NCI-H510A (cell line): ENCODE measurements around the gene TMEM109.

Source experiments
- DNase-seq: peaks from one replicate; lab custom pipeline; 2025; lab: John Stamatoyannopoulos, UW

The TMEM109 gene

DNA sequence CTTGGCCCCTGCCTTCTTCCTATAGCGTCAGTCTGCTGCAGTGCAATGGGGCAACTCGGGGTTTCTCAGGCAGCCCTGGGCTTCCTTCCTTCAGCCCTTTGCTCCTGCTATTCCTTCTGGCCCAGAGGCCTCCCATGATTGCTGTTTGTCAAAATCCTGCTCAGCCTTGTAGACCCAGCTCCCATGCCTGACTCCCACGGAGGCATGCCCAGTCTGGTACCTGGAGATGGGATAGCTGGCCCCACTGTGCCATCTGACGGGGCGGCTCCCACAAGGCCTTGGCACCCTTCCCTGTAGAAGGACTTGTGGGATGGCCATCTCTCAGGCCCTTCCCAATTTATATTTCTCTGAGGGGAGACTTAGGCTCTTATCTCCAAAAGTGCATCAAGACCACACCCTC is 56.9 kb downstream of the TMEM109 start:
- DNase-seq = no peak

DNA sequence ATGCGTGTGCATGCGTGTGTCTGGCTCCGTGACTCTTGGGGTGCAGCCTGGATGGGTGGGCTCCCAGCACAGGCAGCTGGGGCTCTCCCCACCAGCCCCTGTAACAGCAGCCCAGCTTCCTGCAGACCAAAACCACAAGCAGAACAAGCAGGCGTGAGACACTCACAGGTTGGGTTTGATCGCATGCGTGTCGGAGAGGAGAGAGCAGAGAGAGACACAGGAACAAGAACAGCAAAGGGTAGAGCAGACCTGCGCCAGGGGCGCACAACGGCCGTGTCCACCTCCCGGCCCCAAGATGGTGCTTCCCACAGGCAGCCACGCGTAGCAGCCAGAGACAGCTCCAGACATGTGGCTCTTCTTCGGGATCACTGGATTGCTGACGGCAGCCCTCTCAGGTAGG is 57.6 kb downstream of the TMEM109 start, which contains the start of gene CD6:
Gene CD6 (plus strand): TSS at position 161 of the 400 bp plus-strand sequence. CDS start 186 bp downstream, at position 347.
- DNase-seq = no peak

DNA sequence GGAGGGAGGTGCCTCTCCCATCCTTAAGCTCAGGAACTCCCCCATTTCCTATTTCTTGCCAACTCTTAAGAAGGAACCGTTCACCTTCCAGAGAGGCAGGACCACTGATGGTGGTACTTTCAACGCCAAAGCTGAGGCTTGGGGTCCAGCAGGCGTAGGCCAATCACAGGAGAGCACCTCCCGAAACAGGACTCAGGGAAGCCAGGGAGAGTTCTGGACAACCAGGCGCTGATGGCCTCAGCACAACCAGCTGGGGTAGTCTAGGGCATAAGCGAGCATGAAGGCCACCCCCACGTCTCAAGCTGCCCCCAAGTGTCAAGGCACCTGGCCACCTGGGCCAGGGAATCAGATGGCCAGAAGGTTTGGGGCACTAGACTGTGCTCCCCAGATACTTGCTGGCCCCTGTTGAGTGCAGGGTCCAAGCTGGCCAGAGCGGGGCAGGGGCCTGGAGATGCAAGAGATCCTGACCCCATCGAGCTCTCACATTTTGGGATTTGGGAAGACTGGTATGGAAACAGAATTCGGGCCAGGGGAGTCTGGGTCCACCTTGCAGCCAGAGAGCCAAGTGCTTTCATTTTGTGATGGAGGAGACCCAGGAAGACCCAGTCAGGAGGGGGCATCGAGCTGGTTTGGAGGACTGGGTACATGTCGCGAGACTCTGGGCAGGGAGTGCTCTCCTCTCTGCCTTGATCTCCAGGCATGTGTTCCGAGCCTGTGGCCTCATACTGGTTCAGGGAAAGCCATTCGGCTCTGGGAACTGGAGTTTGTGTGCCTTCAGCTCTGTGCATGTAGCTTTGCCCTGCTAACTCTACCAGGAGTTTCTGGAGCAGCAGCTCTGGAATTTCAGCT is 58.4 kb downstream of the TMEM109 start:
- no peak for DNase-seq
